Hepatocyte (in vitro differentiated cells): ENCODE data around the gene PCDHGC3.

Experiments
- EZH2 ChIP-seq: fragments of 200-600 bp; sonication (generic); IDR thresholded peaks from 2 replicates; pipeline ENCODE4 v1.6.1; 2016; ENCODE audit warnings: antibody characterized with exemption, mild to moderate bottlenecking, borderline replicate concordance
- EZH2phosphoT487 ChIP-seq: fragments of 200-600 bp; sonication (generic); IDR thresholded peaks from one replicate; pipeline ENCODE4 v1.6.1; 2018; ENCODE audit warnings: antibody characterized with exemption, mild to moderate bottlenecking, low read depth, moderate library complexity; ENCODE audit not compliant: unreplicated experiment, severe bottlenecking
- TF ChIP-seq, protein P1 (sequence below): fragments of 200-600 bp; sonication (generic); IDR thresholded peaks from 2 replicates; pipeline ENCODE4 v1.5.1; 2016; ENCODE audit warnings: antibody characterized with exemption, mild to moderate bottlenecking; ENCODE audit not compliant: poor library complexity

DNA sequence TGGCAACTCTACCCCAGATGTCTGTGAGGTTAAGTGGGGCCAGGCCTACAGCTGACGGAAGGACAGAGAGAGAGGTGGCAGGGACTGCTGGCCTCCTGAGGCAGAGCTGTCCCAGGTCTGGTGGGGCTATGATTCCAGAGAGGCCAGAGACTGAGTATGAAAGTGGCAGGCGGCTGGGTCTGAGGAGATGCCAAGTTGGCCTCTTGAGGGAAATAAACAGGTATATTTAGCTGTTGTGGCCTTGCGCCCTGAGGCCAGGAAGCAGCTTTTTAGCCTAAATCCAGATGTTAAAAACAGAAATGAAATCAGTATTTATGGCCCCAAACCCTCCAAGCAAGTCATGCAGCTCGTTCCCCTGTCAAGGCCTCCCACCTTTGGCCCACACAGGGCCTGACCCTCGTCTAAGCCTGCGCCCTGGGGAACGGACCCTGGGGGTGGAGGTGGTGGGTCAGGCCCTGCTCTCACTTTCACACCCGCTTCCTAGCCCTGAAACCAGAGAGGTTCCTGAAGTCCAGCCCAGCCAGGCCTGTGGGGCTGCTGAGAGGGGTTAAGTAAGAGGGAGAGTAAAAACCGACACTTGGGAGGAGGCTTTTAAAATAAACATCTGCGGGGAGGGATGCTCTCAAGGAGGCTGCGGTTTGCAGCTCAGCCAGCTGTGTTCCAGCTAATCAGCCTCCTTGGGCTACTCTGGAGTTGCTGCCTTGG lies 31.8 kb downstream of the PCDHGC3 start:
- TF ChIP-seq, protein P1, sequence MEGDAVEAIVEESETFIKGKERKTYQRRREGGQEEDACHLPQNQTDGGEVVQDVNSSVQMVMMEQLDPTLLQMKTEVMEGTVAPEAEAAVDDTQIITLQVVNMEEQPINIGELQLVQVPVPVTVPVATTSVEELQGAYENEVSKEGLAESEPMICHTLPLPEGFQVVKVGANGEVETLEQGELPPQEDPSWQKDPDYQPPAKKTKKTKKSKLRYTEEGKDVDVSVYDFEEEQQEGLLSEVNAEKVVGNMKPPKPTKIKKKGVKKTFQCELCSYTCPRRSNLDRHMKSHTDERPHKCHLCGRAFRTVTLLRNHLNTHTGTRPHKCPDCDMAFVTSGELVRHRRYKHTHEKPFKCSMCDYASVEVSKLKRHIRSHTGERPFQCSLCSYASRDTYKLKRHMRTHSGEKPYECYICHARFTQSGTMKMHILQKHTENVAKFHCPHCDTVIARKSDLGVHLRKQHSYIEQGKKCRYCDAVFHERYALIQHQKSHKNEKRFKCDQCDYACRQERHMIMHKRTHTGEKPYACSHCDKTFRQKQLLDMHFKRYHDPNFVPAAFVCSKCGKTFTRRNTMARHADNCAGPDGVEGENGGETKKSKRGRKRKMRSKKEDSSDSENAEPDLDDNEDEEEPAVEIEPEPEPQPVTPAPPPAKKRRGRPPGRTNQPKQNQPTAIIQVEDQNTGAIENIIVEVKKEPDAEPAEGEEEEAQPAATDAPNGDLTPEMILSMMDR, result no peak
- no peak for TF ChIP-seq EZH2
- TF ChIP-seq EZH2phosphoT487, result no peak
